Glutamatergic neuron (in vitro differentiated cells): Measurements from ENCODE around the gene SYNDIG1L. TPM values are rescaled to one million over a fixed set of nuclear protein-coding genes. Genes with fewer than 3 reads are reported as not detected.

ENCODE experiments used
- DNase-seq: peaks from one replicate; pipeline ENCODE4 v3.0.0; 2022
- H3K27ac Mint-ChIP-seq: one replicate; pipeline ENCODE4 v1.8.0; 2020; ENCODE audit warnings: mild to moderate bottlenecking, mixed read lengths, inconsistent platforms; ENCODE audit not compliant: unreplicated experiment
- H3K27me3 Mint-ChIP-seq: one replicate; pipeline ENCODE4 v1.8.0; 2020; ENCODE audit warnings: mild to moderate bottlenecking, moderate library complexity, mixed read lengths, inconsistent platforms; ENCODE audit not compliant: unreplicated experiment
- H3K36me3 Mint-ChIP-seq: one replicate; pipeline ENCODE4 v1.8.0; 2020; ENCODE audit warnings: mild to moderate bottlenecking, mixed read lengths, inconsistent platforms; ENCODE audit not compliant: unreplicated experiment
- H3K4me1 Mint-ChIP-seq: one replicate; pipeline ENCODE4 v1.8.0; 2020; ENCODE audit warnings: mild to moderate bottlenecking, low read depth, mixed read lengths, inconsistent platforms; ENCODE audit not compliant: unreplicated experiment
- H3K4me3 Mint-ChIP-seq: one replicate; pipeline ENCODE4 v1.8.0; 2020; ENCODE audit warnings: mild to moderate bottlenecking, mixed read lengths, inconsistent platforms; ENCODE audit not compliant: unreplicated experiment
- H3K9me3 Mint-ChIP-seq: one replicate; pipeline ENCODE4 v1.8.0; 2020; ENCODE audit warnings: mild to moderate bottlenecking, moderate library complexity, mixed read lengths, inconsistent platforms; ENCODE audit not compliant: unreplicated experiment
- CTCF ChIP-seq: fragments of 200-600 bp; sonication (generic); IDR thresholded peaks from one replicate; pipeline ENCODE4 v1.5.0; 2021; ENCODE audit not compliant: partially characterized antibody, unreplicated experiment
- total RNA-seq: library from RNA; stranded (reverse); fragmentation: NEBNext Ultra II Directional; extraction: Animal tissue kit (Norgen Biotek cat#: 25700); gene quantifications from one replicate; pipeline ENCODE4 v1.2.1, GENCODE V29; 2021; ENCODE audit not compliant: unreplicated experiment

SYNDIG1L gene
- total RNA-seq, 1 donor from 2014 or later, result 1.5 TPM

GRCh38 chr14:74377976-74378690, 47.9 kb downstream of the SYNDIG1L start:
- Mint-ChIP-seq H3K4me1 (no peaks in the 10 kb centered on the region), H3K27ac (no peak overlapping the region), H3K9me3 (no peaks in the 10 kb centered on the region), H3K36me3 (no peaks in the 10 kb centered on the region), H3K27me3 (peaks cover 2% of the 10 kb centered on the region), H3K4me3 (no peak overlapping the region)
- TF ChIP-seq CTCF, result no peak
- DNase-seq, result no peak

- Mint-ChIP-seq H3K4me3 (no peak overlapping the region), H3K27ac (no peak overlapping the region), H3K4me1 (no peaks in the 10 kb centered on the region), H3K27me3 (no peaks in the 10 kb centered on the region), H3K9me3 (no peaks in the 10 kb centered on the region), H3K36me3 (no peaks in the 10 kb centered on the region)
- no peak for DNase-seq
- no peak for TF ChIP-seq CTCF
These were observed 57.6 kb downstream of the SYNDIG1L start for GRCh38 chr14:74368441-74368840.

GRCh38 chr14:74368026-74368425, 58.0 kb downstream of the SYNDIG1L start:
- no peaks in the 10 kb centered on the region for H3K27me3 Mint-ChIP-seq
- DNase-seq, result no peak
- TF ChIP-seq CTCF, result no peak
- H3K27ac Mint-ChIP-seq, result no peak overlapping the region
- H3K9me3 Mint-ChIP-seq, result no peaks in the 10 kb centered on the region
- H3K4me3 Mint-ChIP-seq, result no peak overlapping the region
- H3K4me1 Mint-ChIP-seq, result no peaks in the 10 kb centered on the region
- no peaks in the 10 kb centered on the region for H3K36me3 Mint-ChIP-seq

- H3K9me3 Mint-ChIP-seq, result no peaks in the 10 kb centered on the region
- no peak overlapping the region for H3K27ac Mint-ChIP-seq
- no peak for DNase-seq
- H3K36me3 Mint-ChIP-seq, result no peaks in the 10 kb centered on the region
- TF ChIP-seq CTCF, result no peak
- no peaks in the 10 kb centered on the region for H3K4me1 Mint-ChIP-seq
- H3K4me3 Mint-ChIP-seq, result no peak overlapping the region
- peaks cover 3% of the 10 kb centered on the region for H3K27me3 Mint-ChIP-seq
These were observed 61.6 kb downstream of the SYNDIG1L start for GRCh38 chr14:74364271-74364880.

- peak; percentile 85 for DNase-seq
- peaks cover 2% of the 10 kb centered on the region for H3K4me1 Mint-ChIP-seq
- H3K4me3 Mint-ChIP-seq, result no peak overlapping the region
- H3K9me3 Mint-ChIP-seq, result peaks cover 3% of the 10 kb centered on the region
- no peak overlapping the region for H3K27ac Mint-ChIP-seq
- H3K27me3 Mint-ChIP-seq, result peaks cover 5% of the 10 kb centered on the region
- no peaks in the 10 kb centered on the region for H3K36me3 Mint-ChIP-seq
- TF ChIP-seq CTCF, result peak; percentile 95
These were observed 63.6 kb downstream of the SYNDIG1L start for GRCh38 chr14:74362361-74362915.
